GM19372 (cell line): ENCODE results near the gene KCNA1.

ENCODE experiments used
- ATAC-seq: cut with Tn5 transposase; IDR thresholded peaks from one replicate; pipeline ENCODE4 v1.9.1; 2021; ENCODE audit warnings: mild to moderate bottlenecking, low read depth, moderate library complexity; ENCODE audit not compliant: unreplicated experiment

Gene KCNA1

DNA sequence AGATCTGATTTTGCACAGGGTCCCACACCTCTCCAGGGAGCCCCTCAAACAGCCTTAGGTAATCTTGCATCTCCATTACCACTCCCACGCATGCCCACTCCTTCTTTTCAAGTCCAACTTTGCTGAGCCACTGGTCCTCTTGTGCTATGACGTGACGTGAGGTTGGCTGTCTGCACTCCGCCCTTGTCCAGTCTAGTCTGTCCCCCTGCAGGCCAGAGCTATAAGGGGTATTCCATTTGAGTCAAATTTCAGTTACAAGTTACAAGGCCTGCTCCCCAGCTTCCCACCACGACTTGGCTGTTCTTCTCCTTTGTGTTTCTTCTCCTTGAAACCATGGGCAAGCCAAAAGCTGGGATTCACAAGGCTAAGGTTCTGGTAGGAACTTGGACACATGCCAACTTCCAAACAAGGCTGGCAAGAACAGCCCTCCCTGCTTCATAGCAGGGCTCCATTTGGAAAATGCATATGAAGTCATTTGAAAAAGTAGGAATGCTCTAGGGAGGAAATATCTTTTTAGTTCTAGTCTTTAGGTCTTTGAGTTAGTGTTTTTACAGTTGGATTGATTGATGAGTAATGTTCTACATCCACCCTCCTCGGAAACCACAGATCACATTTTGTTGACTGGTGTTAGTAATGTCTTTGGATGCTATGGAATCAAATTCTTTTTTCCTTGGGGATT is 49.1 kb downstream of the KCNA1 start:
- ATAC-seq, result no peak

- no peak for ATAC-seq
Observed at GRCh38 chr12:4959381-4959780, 49.7 kb downstream of the KCNA1 start.

DNA sequence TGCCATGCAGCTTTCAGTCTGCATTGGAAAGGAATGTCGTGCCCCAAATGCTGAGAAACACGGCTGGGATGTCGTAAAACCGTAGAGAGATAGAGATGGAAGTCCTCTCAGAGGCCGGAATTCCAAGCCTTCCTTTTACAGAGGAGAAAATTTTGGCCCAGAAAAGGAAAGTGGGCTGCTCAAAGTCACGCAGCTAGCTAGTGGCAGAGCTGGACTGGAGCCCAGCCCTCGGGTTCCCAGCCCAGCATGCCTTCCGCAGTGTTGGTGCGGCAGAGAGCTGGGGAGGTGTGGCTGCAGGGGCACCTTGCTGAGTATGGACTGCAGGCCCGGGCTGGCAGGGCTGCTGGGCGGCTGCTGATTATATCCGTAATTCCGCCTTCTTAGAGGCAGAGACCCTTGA is 50.3 kb downstream of the KCNA1 start:
- no peak for ATAC-seq

GRCh38 chr12:4960547-4960946 is 50.8 kb downstream of the KCNA1 start:
- ATAC-seq, result no peak

- ATAC-seq, result no peak
Observed at GRCh38 chr12:4961311-4961710, 51.6 kb downstream of the KCNA1 start.

- no peak for ATAC-seq
Observed at GRCh38 chr12:4962539-4963486, 53.1 kb downstream of the KCNA1 start.
